ENCODE results near the gene RARG. TPM values are rescaled to one million over a fixed set of nuclear protein-coding genes. Genes with fewer than 3 reads are reported as not detected.

The RARG gene
- total and polyA plus RNA-seq, 2 of the 4 experiments (the other 2 are of a cell fraction): 7.9 to 30.9 TPM

GRCh38 chr12:53211476-53212381, 20.3 kb downstream of the RARG start:
- dilution Hi-C loops (cut with HindIII; ENCODE audit: low sequenced_read_pairs, unreplicated experiment) (no loop called here), intact Hi-C loops (cut with micrococcal nuclease) (loop anchor here (2.0 to 10.0 kb wide), 3 partner anchors 41 to 296 kb away; partner anchors contain the start of genes AAAS and NPFF), in situ Hi-C loops (cut with MboI; ENCODE audit: low sequenced_read_pairs) (loop anchor here (5.0 to 10.0 kb wide), 2 partner anchors 76 to 303 kb away; no protein-coding TSS in a partner anchor)
- Histone ChIP-seq H2BK120ac (ENCODE audit: low read depth, low read length) (no peak overlapping the region), H3K79me1 (ENCODE audit: low read depth in 1 of 2, low read length in 2 of 2) (peaks cover 18 to 33% of the 10 kb centered on the region in 2 experiments), H3K56ac (ENCODE audit: extremely low read depth, insufficient read depth, low read length) (no peak overlapping the region), H3K14ac (replicated peaks; ENCODE audit: low read depth, low read length) (no peak overlapping the region), H4K20me1 (ENCODE audit: insufficient read depth, low read length) (peaks cover 8% of the 10 kb centered on the region; the same call in 1 of the 2 replicates), H2AFZ (replicated peaks; ENCODE audit: low read length, poor library complexity) (no peak overlapping the region), H2AK5ac (ENCODE audit: low read depth, low read length) (no peak overlapping the region), H3K9ac (ENCODE audit: low read depth, low read length) (no peak overlapping the region), H2BK20ac (ENCODE audit: low read depth, low read length) (no peak overlapping the region), H2BK5ac (ENCODE audit: low read depth, low read length, poor library complexity, severe bottlenecking) (no peak overlapping the region), H4K5ac (ENCODE audit: low read depth, low read length) (no peak overlapping the region), H4K8ac (ENCODE audit: low read depth in 2 of 2, low read length in 2 of 2) (no peak overlapping the region), H2BK15ac (ENCODE audit: low read depth, low read length) (no peak overlapping the region), H3K4me1 (ENCODE audit: control insufficient read depth, insufficient read depth, low read length) (peaks cover 7% of the 10 kb centered on the region), H3K18ac (ENCODE audit: low read depth, low read length) (no peak overlapping the region), H3K36me3 (ENCODE audit: control insufficient read depth, insufficient read depth, low read length) (peaks cover 47% of the 10 kb centered on the region), H3K4me2 (ENCODE audit: low read depth, low read length) (no peak overlapping the region), H3K4ac (ENCODE audit: low read depth, low read length) (no peak overlapping the region), H3K27ac (ENCODE audit: insufficient read depth, low read length) (no peak overlapping the region), H4K91ac (ENCODE audit: insufficient read depth, low read depth, low read length) (no peak overlapping the region), H3K23ac (ENCODE audit: low read depth, low read length) (no peak overlapping the region), H3K9me1 (ENCODE audit: insufficient read depth, low read length) (peaks cover 23% of the 10 kb centered on the region), H3K9me3 (ENCODE audit: control insufficient read depth, insufficient read depth, low read length) (no peaks in the 10 kb centered on the region), H3K27me3 (ENCODE audit: control insufficient read depth, insufficient read depth, low read length) (no peaks in the 10 kb centered on the region), H3K4me3 (ENCODE audit: insufficient read depth, low read depth, low read length) (no peak overlapping the region), H2AK9ac (replicated peaks; ENCODE audit: low read depth, low read length, poor library complexity) (no peak overlapping the region)
- ChIA-PET CTCF (interaction anchor here (0.6 to 1.1 kb wide), 4 partner anchors 56 to 112 kb away, joined by 3 to 5 read pairs (median 3); no protein-coding TSS in a partner anchor), POLR2A (ENCODE audit: unreplicated experiment) (interaction anchor here (0.6 kb wide), 1 partner anchor 33 kb away, joined by 3 read pairs; no protein-coding TSS in a partner anchor)
- no TSS peak for BruUV-seq (replicated peaks)
- DNase-seq (no peak), ATAC-seq (ENCODE audit: low read depth) (no peak)
- TF ChIP-seq CTCF (conservative IDR thresholded peaks at IDR 0.05; ENCODE audit: low read depth, low read length): no peak; the same call in 1 of the 2 replicates
- TF ChIP-seq BHLHE40 (IDR thresholded peaks at IDR 0.05; ENCODE audit: low read depth, low read length): no peak
- no peak for TF ChIP-seq ELK1 (IDR thresholded peaks at IDR 0.05; ENCODE audit: borderline replicate concordance, low read depth, low read length)
- TF ChIP-seq RCOR1 (IDR thresholded peaks at IDR 0.05; ENCODE audit: insufficient replicate concordance, low read length): no peak
- TF ChIP-seq NFE2L2 (IDR thresholded peaks at IDR 0.05; ENCODE audit: low read depth, low read length): no peak
- no peak for TF ChIP-seq MAZ (IDR thresholded peaks at IDR 0.05; ENCODE audit: borderline replicate concordance, low read depth, low read length)
- no peak for TF ChIP-seq FOS (IDR thresholded peaks at IDR 0.05; ENCODE audit: low read depth, low read length)
- peak; percentile 19; the same call in 1 of the 2 replicates for TF ChIP-seq RAD21 (IDR thresholded peaks at IDR 0.05; ENCODE audit: low read length)
- no peak for TF ChIP-seq CHD1 (IDR thresholded peaks at IDR 0.05; ENCODE audit: low read depth, low read length)
- 93% methylated on average over 5 of the region's 13 CpGs; no CpG with 5 or more reads in 1 of the 2 experiments for WGBS, 2 experiments (ENCODE audit: extremely low coverage in 2 of 2, insufficient read length in 1 of 2)
